CD4-positive, alpha-beta T cell (primary cell): ENCODE measurements around the gene TMEM256. TPM values are rescaled to one million over a fixed set of nuclear protein-coding genes. Genes with fewer than 3 reads are reported as not detected.

Source experiments
- ATAC-seq: fragments of 200-7000 bp; cut with Tn5 transposase; one replicate; pipeline ENCODE4 v1.10.0; 2022; ENCODE audit warnings: mild to moderate bottlenecking; ENCODE audit not compliant: poor library complexity
- CTCF ChIA-PET: fragments of 350-600 bp; sonication (Branson Sonifier 250); formaldehyde crosslinking; loops from one replicate; lab custom pipeline; 2021; ENCODE audit warnings: antibody characterized with exemption, inconsistent platforms; lab: Charles Lee
- POLR2A ChIA-PET: fragments of 350-600 bp; sonication (Branson Sonifier 250); formaldehyde crosslinking; loops from one replicate; lab custom pipeline; 2021; ENCODE audit warnings: antibody characterized with exemption, inconsistent platforms; lab: Charles Lee
- DNase-seq, 14 experiments: peaks; one replicate each; pipeline ENCODE4 v3.0.0-alpha.2; 2013 to 2020; ENCODE audit warnings: mixed read lengths in 2 of 14
- H3K27ac ChIP-seq, 2 donors: one replicate each; pipeline versions ENCODE4 v1.5.1 to v1.7.0; 2013; ENCODE audit warnings: low read length in 2 of 2, low read depth in 1 of 2, mild to moderate bottlenecking in 1 of 2
- H3K27me3 ChIP-seq, 2 experiments: 1 replicate in 1 of 2; 2 replicates in 1 of 2; pipeline versions ENCODE4 v1.6.1 to v1.7.0; 2013; ENCODE audit warnings: low read length in 2 of 2, control low read depth in 1 of 2, mild to moderate bottlenecking in 1 of 2, moderate library complexity in 1 of 2; ENCODE audit not compliant: insufficient read depth in 2 of 2, control insufficient read depth in 1 of 2
- H3K36me3 ChIP-seq: one replicate; pipeline ENCODE4 v1.6.1; 2013; ENCODE audit warnings: low read length, control low read depth; ENCODE audit not compliant: insufficient read depth
- H3K4me1 ChIP-seq: one replicate; pipeline ENCODE4 v1.6.1; 2013; ENCODE audit warnings: low read length, control low read depth; ENCODE audit not compliant: insufficient read depth
- H3K4me3 ChIP-seq: one replicate; pipeline ENCODE4 v1.5.1; 2013; ENCODE audit warnings: mild to moderate bottlenecking, low read length, moderate library complexity
- H3K9me3 ChIP-seq, 2 experiments: 1 replicate in 1 of 2; 2 replicates in 1 of 2; pipeline versions ENCODE4 v1.6.1 to v1.7.0; 2013; ENCODE audit warnings: low read length in 2 of 2, mild to moderate bottlenecking in 2 of 2, control low read depth in 1 of 2, moderate library complexity in 1 of 2; ENCODE audit not compliant: control insufficient read depth in 1 of 2, insufficient read depth in 1 of 2
- H3K27ac Mint-ChIP-seq: one replicate; pipeline ENCODE4 v1.8.0; 2020; ENCODE audit warnings: mixed read lengths
- H3K27me3 Mint-ChIP-seq: one replicate; pipeline ENCODE4 v1.8.0; 2021; ENCODE audit warnings: mixed read lengths
- H3K36me3 Mint-ChIP-seq: one replicate; pipeline ENCODE4 v1.8.0; 2021; ENCODE audit warnings: low read depth, mixed read lengths
- H3K4me1 Mint-ChIP-seq: one replicate; pipeline ENCODE4 v1.8.0; 2021; ENCODE audit warnings: low read depth, mixed read lengths
- H3K4me3 Mint-ChIP-seq: one replicate; pipeline ENCODE4 v1.8.0; 2020; ENCODE audit warnings: mild to moderate bottlenecking, mixed read lengths
- H3K9me3 Mint-ChIP-seq: one replicate; pipeline ENCODE4 v1.8.0; 2020; ENCODE audit warnings: mixed read lengths
- CTCF ChIP-seq: fragments of 200-600 bp; IDR thresholded peaks from one replicate; pipeline ENCODE4 v1.8.0; 2022; ENCODE audit warnings: antibody characterized with exemption, mild to moderate bottlenecking
- intact Hi-C, 2 experiments: fragments of 100-400 bp; cut with DNase I in 1 of 2; cut with micrococcal nuclease in 1 of 2; formaldehyde crosslinking; loops; one replicate each; pipeline versions ENCODE4 v1.15.1 to v1.9.0; 2023 to 2025; cut with DNase I, micrococcal nuclease
- total RNA-seq, 174 experiments: library from RNA in 2 of 174; stranded (reverse) in 2 of 174; gene quantifications; one replicate each; pipeline ENCODE4 v1.2.3 and lab custom pipeline; 2021 to 2026

The TMEM256 gene
- total RNA-seq, 2 experiments from 2014 or later = 29.0 to 29.4 TPM

GRCh38 chr17:7356072-7356549 is 47.8 kb downstream of the TMEM256 start:
- Histone ChIP-seq H3K4me1 (peaks cover 35% of the 10 kb centered on the region), H3K27me3 (no peaks in the 10 kb centered on the region), H3K9me3 (no peaks in the 10 kb centered on the region), H3K36me3 (peaks cover 3% of the 10 kb centered on the region), H3K27ac (no peak overlapping the region), H3K4me3 (no peak overlapping the region)
- peak; percentile 77 to 91 (median 84) for DNase-seq
- Mint-ChIP-seq H3K36me3 (peaks cover 4% of the 10 kb centered on the region), H3K27ac (no peak overlapping the region), H3K4me3 (peak overlapping the region; percentile 72), H3K27me3 (no peaks in the 10 kb centered on the region), H3K9me3 (no peaks in the 10 kb centered on the region), H3K4me1 (peaks cover 30% of the 10 kb centered on the region)
- peak; percentile 81 for TF ChIP-seq CTCF
- POLR2A ChIA-PET = interaction anchor here (0.9 to 2.7 kb wide), 12 partner anchors 20 to 330 kb away, joined by 3 to 15 read pairs (median 4); partner anchors contain the start of genes ACAP1, FGF11, POLR2A and TMEM102
- peak; percentile 70 for ATAC-seq
- CTCF ChIA-PET = interaction anchor here (0.6 to 5.1 kb wide), 34 partner anchors 8 to 331 kb away, joined by 3 to 55 read pairs (median 4); partner anchors contain the start of genes ACAP1, FGF11, FXR2 and MPDU1
- intact Hi-C loops = loop anchor here (1.0 to 10.0 kb wide), 7 partner anchors 49 to 233 kb away; partner anchors contain the start of genes SENP3 (in 2 of the 2), NLGN2 (in 1 of the 2) and TMEM256 (in 1 of the 2)

- H3K27ac ChIP-seq = no peak overlapping the region
- no peak overlapping the region for H3K4me3 Mint-ChIP-seq
- ATAC-seq (no peak), DNase-seq (no peak)
- peaks cover 8% of the 10 kb centered on the region for H3K36me3 ChIP-seq
- H3K9me3 Mint-ChIP-seq = no peaks in the 10 kb centered on the region
- H3K4me1 ChIP-seq = peaks cover 41% of the 10 kb centered on the region
- POLR2A ChIA-PET = interaction anchor here (0.9 to 2.7 kb wide), 10 partner anchors 19 to 331 kb away, joined by 3 to 15 read pairs (median 5); partner anchors contain the start of genes ACAP1, FGF11 and POLR2A
- no peak for TF ChIP-seq CTCF
- H3K36me3 Mint-ChIP-seq = peaks cover 5% of the 10 kb centered on the region
- H3K4me1 Mint-ChIP-seq = peaks cover 34% of the 10 kb centered on the region
- intact Hi-C loops = loop anchor here (5.0 to 10.0 kb wide), 4 partner anchors 49 to 147 kb away; partner anchors contain the start of genes NLGN2 (in 1 of the 2) and TMEM256 (in 1 of the 2)
- no peak overlapping the region for H3K4me3 ChIP-seq
- H3K9me3 ChIP-seq = no peaks in the 10 kb centered on the region
- no peaks in the 10 kb centered on the region for H3K27me3 ChIP-seq
- no peaks in the 10 kb centered on the region for H3K27me3 Mint-ChIP-seq
- H3K27ac Mint-ChIP-seq = no peak overlapping the region
- CTCF ChIA-PET = interaction anchor here (0.6 to 5.1 kb wide), 34 partner anchors 8 to 332 kb away, joined by 3 to 55 read pairs (median 4); partner anchors contain the start of genes ACAP1, FGF11, FXR2 and MPDU1
Observed at GRCh38 chr17:7355573-7355972, 48.3 kb downstream of the TMEM256 start.

- Histone ChIP-seq H3K9me3 (no peaks in the 10 kb centered on the region), H3K27me3 (no peaks in the 10 kb centered on the region), H3K36me3 (peaks cover 8% of the 10 kb centered on the region), H3K4me3 (no peak within 1 kb of the TSS), H3K27ac (no peak within 1 kb of the TSS), H3K4me1 (peaks cover 46% of the 10 kb centered on the region)
- peak in 1 of 14 experiments; percentile 34 for DNase-seq
- Mint-ChIP-seq H3K4me1 (peaks cover 34% of the 10 kb centered on the region), H3K9me3 (no peaks in the 10 kb centered on the region), H3K4me3 (peak within 1 kb of the TSS; percentile 72), H3K27ac (peak within 1 kb of the TSS; percentile 48), H3K27me3 (no peaks in the 10 kb centered on the region), H3K36me3 (peaks cover 5% of the 10 kb centered on the region)
- ATAC-seq = no peak
- ChIA-PET CTCF (interaction anchor here (0.8 to 5.1 kb wide), 8 partner anchors 15 to 161 kb away, joined by 3 to 55 read pairs (median 5); partner anchors contain the start of genes ACAP1, NEURL4, NLGN2 and TMEM102), POLR2A (interaction anchor here (1.1 to 2.7 kb wide), 6 partner anchors 19 to 206 kb away, joined by 3 to 13 read pairs (median 8); partner anchors contain the start of genes ACAP1, FGF11 and POLR2A)
- intact Hi-C loops = loop anchor here (5.0 to 10.0 kb wide), 4 partner anchors 50 to 147 kb away; partner anchors contain the start of genes NLGN2 (in 1 of the 2) and TMEM256 (in 1 of the 2)
- TF ChIP-seq CTCF = no peak
Observed at GRCh38 chr17:7355053-7355452, 48.8 kb downstream of the TMEM256 start, which contains the start of gene TMEM95. TSS of gene TMEM95 (plus strand) at chr17:7355156. CDS start at chr17:7355205, 49 bp downstream.
